Left lobe of liver (tissue), 2 donors: ENCODE results near the gene NDUFA5. TPM values are rescaled to one million over a fixed set of nuclear protein-coding genes. Genes with fewer than 3 reads are reported as not detected.
"Not testable (repeated sequence)": the region's sequence is repeated elsewhere in the genome, so short reads cannot be mapped to it uniquely, and the experiment has no call there.

Source experiments
- ATAC-seq: fragments of 200-7000 bp; cut with Tn5 transposase; one replicate; pipeline ENCODE4 v1.9.1; 2020; ENCODE audit warnings: mild to moderate bottlenecking, moderate library complexity
- DNase-seq: peaks from one replicate; pipeline ENCODE4 v3.0.0-alpha.2; 2020; ENCODE audit warnings: low spot score
- total RNA-seq: library from RNA; stranded (reverse); gene quantifications from one replicate; pipeline ENCODE4 v1.2.1, GENCODE V29; 2021
- donor health status: DM: no; HTN: no; CAD: no; lungs with moderate emphysema.
- donor health status: DM: no; HTN: yes; CAD: no.

NDUFA5 gene
- total RNA-seq, 1 donor from 2014 or later = 41.3 TPM

DNA sequence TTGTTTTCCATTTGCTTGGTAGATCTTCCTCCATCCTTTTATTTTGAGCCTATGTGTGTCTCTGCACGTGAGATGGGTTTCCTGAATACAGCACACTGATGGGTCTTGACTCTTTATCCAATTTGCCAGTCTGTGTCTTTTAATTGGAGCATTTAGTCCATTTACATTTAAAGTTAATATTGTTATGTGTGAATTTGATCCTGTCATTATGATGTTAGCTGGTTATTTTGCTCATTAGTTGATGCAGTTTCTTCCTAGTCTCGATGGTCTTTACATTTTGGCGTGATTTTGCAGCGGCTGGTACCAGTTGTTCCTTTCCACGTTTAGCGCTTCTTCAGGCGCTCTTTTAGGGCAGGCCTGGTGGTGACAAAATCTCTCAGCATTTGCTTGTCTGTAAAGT lies 31.1 kb downstream of the NDUFA5 start:
- not testable (repeated sequence) for DNase-seq, ATAC-seq

DNA sequence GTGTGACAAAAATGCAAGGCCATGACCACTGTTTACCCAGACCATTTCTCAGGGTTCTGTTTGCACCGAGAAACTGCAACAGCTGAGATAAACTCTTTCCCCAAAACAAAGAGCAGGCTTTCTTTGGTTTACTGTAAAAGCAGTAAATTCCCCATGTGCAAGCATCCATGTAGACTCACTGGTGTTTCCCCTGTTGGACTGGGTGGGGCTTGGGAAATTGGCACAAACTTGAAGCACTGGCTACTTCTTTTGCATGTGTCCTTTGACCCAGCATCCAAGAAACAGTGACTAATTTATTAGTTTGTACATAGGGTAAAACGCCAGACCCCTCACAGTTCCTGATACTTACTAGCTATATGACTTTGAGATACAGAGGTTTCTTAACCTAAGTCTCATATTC lies 35.6 kb downstream of the NDUFA5 start:
- no peak for DNase-seq
- ATAC-seq = no peak

DNA sequence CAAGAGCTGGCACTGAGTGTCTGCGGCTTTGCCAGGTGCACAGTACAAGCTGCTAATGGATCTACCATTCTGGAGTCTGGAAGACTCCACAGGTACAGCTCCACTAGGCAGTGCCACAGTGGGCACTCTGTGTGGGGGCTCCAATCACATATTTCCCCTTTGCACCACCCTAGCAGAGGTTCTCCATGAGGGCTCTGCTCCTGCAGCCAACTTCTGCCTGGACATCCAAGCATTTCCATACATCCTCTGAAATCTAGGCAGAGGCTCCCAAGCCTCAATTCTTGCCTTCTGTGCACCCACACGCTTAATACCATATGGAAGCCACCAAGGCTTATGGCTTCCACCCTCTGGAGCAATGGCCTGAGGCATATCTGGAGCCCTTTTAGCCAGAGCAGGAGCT lies 52.4 kb downstream of the NDUFA5 start:
- ATAC-seq (no peak), DNase-seq (no peak)

DNA sequence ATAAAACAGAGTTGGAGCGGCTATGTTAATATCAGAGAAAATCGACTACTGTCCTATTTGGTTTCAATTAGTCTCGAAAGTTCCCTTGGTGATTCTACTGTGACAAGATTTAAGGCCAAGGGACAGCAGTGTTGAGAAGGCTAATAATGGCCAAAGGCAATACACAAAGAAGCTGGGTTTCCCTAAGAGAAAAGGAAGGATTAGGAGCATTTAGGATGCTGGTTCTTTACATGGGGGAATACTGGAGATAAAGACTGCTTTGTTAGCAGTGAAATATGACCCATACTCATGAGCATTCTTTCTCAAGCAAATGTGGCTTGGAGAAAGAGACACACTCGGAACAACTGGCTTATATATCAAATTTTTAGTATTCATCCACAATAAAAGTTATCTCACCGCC lies 55.4 kb downstream of the NDUFA5 start:
- DNase-seq (no peak), ATAC-seq (no peak)

DNA sequence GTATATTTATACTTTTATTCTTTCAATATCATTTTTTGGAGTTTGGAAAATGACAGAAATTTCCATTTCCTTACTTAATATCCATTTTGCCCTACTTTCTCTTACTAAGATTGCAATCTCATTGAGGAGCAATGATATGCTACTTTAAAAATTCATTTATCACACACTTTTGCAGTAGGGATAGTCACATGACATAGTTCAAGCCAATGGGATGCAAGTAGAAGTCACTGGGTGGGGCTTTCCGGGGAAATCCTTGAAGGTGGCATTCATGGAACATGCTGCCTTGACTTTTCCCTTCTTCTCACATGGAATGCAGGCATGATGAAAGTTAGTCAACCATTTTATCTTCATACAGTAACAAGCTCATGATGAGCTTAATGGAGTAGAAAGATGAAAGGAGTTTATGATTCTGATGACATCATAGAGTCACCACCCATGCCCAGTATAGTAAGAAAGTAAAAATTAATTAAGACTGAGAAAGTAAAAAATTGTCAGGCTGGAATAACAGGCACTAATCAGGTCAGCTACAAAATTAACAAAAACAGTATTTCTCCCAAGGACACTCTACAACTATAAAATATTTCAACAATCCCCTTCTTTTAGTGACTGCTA lies 56.6 kb downstream of the NDUFA5 start:
- ATAC-seq (no peak), DNase-seq (no peak)

DNA sequence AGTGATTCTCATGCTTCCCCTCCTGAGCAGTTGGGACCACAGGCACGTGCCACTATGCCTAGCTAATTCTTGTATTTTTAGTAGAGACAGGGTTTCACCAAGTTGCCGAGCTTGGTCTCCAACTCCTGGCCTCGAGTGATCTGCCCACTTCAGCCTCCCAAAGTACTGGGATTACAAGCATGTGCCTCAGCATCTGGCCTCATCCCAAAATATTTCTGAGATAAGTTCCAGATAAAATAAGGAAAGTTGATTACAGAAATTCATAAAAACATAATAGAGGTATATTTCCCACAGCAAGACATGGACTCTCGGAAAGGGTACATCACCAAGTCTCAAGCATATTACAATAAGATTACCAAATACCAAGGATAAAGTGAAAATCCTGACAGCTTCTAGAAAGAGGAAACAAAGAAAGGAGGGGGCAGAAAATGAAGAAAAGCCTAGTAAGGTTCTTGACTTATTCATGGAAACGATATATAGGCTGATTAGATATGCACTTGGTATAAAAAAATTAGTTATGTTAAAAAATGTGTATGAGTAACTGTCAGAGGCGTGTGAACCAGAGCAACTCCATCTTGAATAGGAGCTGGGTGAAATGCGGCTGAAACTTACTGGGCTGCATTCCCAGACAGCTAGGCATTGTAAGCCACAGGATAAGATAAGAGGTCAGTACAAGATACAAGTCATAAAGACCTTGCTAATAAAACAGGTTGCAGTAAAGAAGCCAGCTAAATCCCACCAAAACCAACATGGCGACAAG lies 58.2 kb downstream of the NDUFA5 start:
- DNase-seq = no peak
- ATAC-seq = no peak

DNA sequence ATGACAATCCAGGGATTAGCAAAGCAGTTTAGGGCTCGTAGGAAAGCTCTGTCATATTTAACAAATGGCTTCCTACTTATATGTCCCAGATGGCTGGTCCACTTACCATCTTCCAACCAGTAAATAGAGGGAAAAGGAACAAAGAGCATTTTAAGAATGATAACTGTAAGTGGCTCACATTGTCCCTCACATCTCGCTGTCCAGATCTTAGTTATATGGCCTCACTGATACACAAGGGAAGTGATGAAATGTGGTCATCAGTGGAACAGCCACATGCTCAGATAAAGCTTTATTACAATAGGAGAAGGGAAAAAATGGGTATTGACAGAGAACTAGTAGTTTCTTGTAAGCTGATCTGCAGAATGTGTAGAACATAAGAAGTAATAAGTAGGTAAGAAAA lies 59.0 kb downstream of the NDUFA5 start:
- DNase-seq (no peak), ATAC-seq (no peak)

DNA sequence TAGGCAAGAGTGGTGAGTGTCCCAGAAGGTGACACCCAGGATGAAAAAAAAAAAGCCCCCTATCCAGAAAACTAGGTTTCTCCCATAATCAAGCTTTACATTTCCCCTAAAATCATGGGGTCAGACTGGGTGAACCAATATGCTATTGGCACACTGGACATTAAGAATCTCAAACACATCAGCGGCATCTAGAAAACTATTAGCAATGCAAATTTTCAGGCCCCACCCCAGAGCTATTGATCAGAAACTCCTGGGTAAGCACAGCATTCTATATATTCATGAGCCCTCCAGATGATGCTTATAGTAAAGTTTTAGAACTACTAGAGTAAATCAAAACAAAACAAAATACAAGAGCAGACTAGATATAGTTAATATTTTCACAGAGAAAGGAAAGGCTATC lies 59.6 kb downstream of the NDUFA5 start:
- ATAC-seq (no peak), DNase-seq (no peak)

DNA sequence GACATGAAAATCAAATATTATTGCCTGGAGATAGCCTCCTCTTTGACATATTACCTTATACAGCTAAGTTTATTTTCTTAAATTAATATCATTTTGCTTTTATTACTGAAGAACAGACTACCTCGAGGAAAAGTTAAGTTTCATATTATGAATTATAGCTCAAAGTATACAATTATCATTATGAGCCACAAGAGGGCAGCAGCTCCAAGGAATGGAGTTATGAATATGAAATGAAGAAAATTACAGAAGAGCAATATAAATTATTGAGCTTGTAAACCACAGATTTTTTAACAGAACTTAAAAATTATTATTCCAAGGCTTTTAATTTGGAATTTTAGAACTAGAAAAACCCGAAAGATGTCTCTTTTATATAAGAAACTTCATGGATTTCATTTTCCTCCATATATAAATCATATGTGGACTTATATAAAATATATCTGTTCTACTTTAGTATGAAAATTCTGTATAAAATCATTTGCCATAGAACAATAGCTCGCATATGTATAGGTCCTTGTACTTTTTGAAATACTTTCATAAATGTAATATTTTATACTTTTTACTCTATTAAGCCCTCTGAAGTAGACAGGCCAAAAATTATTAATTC lies 63.3 kb downstream of the NDUFA5 start:
- no peak for DNase-seq
- peak; percentile 59 for ATAC-seq

DNA sequence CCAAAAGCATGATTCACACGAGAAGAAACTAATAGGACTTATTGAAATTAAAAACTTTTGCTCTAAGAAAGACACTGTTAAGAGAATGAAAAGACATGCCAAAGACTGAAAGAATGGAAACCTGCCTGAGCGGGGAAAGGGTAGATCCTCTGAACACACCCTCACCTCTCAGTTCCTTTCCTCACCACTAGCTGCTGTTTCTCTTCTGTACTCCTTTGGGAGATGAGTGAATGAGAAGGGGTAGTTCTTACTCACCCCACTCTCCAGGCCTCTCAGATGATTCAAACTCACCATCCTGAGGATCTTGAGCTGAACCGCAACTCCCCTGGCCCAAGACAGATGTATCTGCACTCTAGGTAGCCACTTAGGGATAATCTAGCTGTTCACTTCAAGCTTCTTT lies 65.1 kb downstream of the NDUFA5 start:
- DNase-seq = no peak
- no peak for ATAC-seq

Other genes starting within 250 kb of the NDUFA5 start
- 0.15 TPM for gene IQUB, start 23.2 kb downstream of the NDUFA5 start, total RNA-seq
- gene ASB15, start 44.0 kb upstream of the NDUFA5 start, total RNA-seq = not detected
- gene LMOD2, start 98.0 kb upstream of the NDUFA5 start, total RNA-seq = 0.10 TPM
- 19.6 TPM for gene WASL, start 191.2 kb upstream of the NDUFA5 start, total RNA-seq